ENCODE data around the gene MINAR1.
"Not testable (repeated sequence)": the region's sequence is repeated elsewhere in the genome, so short reads cannot be mapped to it uniquely, and the experiment has no call there.

MINAR1 gene

DNA sequence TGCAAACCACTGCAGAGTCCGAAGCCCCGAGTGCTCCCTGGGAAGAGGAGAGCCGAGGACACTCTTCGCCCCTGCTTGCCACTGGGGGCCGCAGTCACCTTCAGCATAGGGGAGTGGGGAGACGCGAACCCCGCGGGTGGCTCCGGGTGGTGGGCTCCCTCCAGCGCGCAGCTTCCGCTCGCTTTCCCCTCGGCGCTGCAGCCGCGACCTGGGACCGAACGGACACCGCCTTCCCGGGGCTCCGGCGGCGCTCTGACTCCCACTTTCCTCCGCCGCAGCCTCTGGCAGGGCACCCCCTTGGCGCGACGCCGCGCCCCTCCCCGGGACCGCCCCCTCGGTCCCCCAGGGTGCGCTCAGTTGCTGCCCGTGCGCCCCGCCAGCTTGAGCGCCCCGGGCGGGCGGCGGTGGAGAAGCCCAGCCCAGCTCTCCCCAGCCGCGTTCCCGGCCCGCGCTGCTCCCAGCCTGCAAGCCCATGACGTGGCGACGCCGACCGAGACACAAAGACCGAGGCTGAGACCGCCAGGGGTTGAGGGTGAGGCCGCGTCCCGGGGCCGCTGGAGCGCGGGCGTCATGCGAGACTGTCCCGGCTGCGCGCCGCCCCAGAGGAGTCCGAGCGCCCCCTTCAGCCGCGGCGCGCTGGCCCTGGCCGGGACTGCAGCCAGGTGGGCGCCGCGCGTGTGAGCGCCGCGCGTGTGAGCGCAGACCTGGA, at the start of gene MINAR1:
MINAR1 (plus strand) TSS at position 701 of the 709 bp plus-strand sequence. CDS start 23,812 bp downstream, outside the sequence.
- in situ Hi-C loops (cut with MboI; ENCODE audit: low sequenced_read_pairs): no loop called here

DNA sequence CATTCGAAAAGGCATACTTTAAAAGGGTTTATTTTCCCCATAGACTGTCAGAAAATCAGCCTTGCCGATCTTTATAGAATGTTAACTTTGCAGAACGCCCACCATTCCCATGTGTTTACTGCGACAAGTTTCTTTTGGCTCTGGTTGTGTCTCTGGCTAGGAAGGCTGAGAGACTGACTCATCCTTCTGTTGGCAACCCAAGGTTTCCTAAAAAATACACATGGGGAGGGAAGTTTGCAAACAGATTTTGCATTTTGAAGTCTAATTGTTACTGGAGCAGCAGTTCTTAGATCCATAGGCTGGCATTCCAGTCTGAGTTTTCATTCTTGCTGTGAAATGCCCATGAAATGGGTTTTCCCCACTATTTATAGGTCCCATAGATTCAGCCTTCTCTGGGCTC, 37.9 kb upstream of the MINAR1 start:
- in situ Hi-C loops (cut with MboI; ENCODE audit: low sequenced_read_pairs): no loop called here

DNA sequence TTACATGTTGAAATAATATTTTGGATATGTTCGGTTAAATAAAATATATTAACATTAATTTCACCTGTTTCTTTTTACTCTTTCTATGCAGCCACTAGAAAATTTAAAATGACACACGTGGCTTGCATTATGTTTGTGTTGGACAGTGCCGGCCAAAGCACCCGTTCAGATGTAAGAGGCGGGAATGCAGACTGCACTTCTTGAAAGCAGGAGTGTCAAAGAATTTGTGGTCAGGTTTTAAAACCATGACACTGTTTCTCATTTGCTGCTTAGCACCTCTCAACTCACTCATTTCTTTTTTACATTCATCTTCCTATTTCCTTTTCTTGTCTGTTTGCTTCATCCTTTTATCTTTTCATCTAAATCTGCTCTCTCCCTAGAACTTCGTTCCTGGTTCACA, 35.3 kb upstream of the MINAR1 start:
- in situ Hi-C loops (cut with MboI; ENCODE audit: low sequenced_read_pairs): no loop called here

GRCh38 chr15:79397269-79397910, 34.7 kb upstream of the MINAR1 start:
- in situ Hi-C loops (cut with MboI; ENCODE audit: low sequenced_read_pairs): no loop called here

- in situ Hi-C loops (cut with MboI; ENCODE audit: low sequenced_read_pairs): no loop called here
These were observed 32.5 kb upstream of the MINAR1 start for GRCh38 chr15:79399606-79400005.

DNA sequence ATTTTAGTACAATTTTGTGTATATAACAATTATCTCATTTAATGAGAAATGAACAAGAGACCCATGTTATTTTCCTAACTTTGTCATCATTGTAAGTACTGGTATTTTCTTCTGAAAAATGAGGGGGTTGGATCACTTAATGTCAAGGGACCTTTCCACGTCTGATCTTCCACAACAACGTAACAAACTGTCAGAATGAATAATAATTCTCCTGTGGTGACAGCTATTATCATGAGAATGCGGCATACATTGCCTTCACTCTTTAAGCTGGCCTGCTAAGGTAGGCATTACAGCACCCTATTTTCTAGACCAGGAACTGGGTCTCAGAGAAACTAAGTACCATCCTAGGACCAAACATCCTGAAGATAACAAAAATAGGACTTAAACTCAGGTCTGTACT, 31.5 kb upstream of the MINAR1 start:
- in situ Hi-C loops (cut with MboI; ENCODE audit: low sequenced_read_pairs): no loop called here

DNA sequence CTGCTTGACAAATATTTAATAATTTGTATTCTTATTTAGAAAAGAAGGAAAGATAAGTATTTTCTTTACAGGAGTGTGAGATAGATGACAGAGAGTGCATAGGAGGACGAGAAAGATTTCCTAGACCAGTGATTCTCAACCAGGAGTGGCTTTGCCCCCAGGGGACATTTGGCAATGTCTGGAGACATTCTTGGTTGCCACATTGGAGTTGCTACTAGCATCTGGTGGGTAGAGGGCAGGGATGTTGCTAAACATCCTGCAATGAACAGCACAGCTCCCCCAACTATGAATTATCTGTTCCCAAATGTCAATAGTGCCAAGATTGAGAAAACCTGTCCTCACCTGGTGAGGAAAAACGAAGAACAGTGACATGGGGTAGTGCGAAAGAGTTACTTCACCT, 30.8 kb upstream of the MINAR1 start:
- in situ Hi-C loops (cut with MboI; ENCODE audit: low sequenced_read_pairs): no loop called here

- in situ Hi-C loops (cut with MboI; ENCODE audit: low sequenced_read_pairs): no loop called here
These were observed 30.0 kb upstream of the MINAR1 start for GRCh38 chr15:79402136-79402535.

GRCh38 chr15:79403501-79403900, 28.6 kb upstream of the MINAR1 start:
- in situ Hi-C loops (cut with MboI; ENCODE audit: low sequenced_read_pairs): no loop called here

GRCh38 chr15:79406210-79406609, 25.9 kb upstream of the MINAR1 start:
- in situ Hi-C loops (cut with MboI; ENCODE audit: low sequenced_read_pairs): no loop called here

DNA sequence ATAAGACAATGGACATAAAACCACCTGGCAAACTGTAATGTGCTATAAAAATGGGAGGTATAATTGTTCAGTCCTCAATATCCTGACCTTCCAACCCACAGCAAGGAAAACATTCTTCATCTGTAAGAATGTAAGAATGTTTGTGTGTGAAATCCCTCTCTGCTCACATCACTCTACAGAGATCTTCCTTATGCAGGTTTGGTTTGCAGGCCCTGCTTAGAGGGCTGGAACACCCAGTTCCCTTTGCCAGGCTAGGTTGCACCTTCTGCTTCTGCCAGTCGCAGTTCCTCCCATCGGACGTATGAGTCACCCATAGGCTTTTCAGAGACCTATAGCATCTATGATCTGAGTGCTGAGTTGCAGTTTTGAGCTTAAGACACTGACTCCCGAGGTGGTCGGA, 24.1 kb upstream of the MINAR1 start:
- in situ Hi-C loops (cut with MboI; ENCODE audit: low sequenced_read_pairs): no loop called here

DNA sequence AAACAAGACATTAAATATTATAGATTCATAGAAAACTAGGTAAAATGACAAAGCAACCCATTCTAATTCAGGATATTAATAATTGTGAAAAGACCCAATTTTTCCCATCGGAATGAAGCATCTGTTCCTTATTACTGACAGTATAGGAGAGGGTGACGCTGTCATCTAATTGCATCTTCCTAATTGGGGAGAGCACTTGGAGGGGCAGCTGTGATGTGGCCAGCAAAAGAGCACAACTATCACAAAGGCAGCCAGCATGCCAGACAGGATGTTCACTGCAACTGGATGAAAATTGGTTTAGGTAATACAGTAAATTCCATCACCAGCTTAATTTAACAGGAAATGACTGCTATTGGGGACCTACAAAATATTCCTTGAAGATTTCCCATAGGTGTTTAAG, 21.9 kb upstream of the MINAR1 start:
- in situ Hi-C loops (cut with MboI; ENCODE audit: low sequenced_read_pairs): no loop called here

DNA sequence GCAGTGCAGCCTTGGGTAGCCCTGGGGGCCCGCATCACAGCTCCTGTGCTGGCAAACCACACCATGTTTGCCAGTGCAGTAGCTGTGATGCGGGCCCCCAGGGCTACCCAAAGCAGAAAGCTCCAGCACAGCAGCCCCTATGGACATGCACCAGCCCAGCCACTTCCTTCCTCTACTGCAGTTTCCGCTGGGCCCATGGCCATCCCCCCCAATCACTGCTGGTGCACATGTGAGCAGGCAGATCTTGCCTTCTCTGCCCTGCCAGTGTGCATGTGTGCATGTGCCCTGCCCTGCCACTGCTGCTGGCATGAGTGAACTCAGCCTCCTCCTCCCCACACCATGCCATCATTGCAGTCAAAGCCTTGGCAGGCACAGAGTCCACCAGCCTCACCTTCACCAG, 20.1 kb upstream of the MINAR1 start:
- in situ Hi-C loops (cut with MboI; ENCODE audit: low sequenced_read_pairs): no loop called here

- in situ Hi-C loops (cut with MboI; ENCODE audit: low sequenced_read_pairs): no loop called here
These were observed 19.7 kb upstream of the MINAR1 start for GRCh38 chr15:79412429-79412828.

DNA sequence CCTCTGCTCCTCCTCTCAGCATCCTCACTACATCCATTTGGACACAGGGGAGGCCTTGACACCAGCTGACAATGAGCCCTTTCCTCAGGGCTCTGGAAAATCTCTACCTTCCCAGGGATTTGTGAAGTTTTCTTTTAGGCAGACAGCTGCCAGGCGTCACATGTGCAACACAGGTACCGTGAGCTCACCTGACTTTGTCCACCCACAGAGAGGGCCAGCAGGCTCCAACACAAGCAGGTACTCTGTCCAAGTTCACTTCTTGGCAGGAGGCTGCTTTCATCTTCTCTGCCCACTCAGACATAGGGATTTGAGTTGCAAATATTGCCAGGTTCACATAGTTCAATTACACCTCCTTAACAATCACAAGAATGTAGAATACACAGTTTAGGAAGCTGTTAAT, 15.3 kb upstream of the MINAR1 start:
- in situ Hi-C loops (cut with MboI; ENCODE audit: low sequenced_read_pairs): no loop called here

- in situ Hi-C loops (cut with MboI; ENCODE audit: low sequenced_read_pairs): no loop called here
These were observed 13.3 kb upstream of the MINAR1 start for GRCh38 chr15:79418693-79419279.

- in situ Hi-C loops (cut with MboI; ENCODE audit: low sequenced_read_pairs): no loop called here
These were observed 6.4 kb upstream of the MINAR1 start for GRCh38 chr15:79425591-79426295.

DNA sequence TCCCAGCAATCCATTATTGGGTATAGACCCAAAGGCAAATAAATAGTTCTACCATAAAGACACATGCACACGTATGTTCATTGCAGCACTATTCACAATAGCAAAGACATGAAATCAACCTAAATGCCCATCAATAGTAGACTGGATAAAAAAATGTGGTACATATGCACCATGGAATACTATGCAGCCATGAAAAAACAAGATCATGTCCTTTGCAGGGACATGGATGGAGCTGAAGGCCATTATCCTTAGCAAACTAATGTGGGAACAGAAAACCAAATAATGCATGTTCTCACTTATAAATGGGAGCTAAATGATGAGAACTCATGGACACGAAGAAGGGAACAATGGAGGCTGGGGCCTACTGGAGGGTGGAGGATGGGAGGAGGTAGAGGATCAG, 5.2 kb upstream of the MINAR1 start:
- in situ Hi-C loops (cut with MboI; ENCODE audit: low sequenced_read_pairs): not testable (repeated sequence)

DNA sequence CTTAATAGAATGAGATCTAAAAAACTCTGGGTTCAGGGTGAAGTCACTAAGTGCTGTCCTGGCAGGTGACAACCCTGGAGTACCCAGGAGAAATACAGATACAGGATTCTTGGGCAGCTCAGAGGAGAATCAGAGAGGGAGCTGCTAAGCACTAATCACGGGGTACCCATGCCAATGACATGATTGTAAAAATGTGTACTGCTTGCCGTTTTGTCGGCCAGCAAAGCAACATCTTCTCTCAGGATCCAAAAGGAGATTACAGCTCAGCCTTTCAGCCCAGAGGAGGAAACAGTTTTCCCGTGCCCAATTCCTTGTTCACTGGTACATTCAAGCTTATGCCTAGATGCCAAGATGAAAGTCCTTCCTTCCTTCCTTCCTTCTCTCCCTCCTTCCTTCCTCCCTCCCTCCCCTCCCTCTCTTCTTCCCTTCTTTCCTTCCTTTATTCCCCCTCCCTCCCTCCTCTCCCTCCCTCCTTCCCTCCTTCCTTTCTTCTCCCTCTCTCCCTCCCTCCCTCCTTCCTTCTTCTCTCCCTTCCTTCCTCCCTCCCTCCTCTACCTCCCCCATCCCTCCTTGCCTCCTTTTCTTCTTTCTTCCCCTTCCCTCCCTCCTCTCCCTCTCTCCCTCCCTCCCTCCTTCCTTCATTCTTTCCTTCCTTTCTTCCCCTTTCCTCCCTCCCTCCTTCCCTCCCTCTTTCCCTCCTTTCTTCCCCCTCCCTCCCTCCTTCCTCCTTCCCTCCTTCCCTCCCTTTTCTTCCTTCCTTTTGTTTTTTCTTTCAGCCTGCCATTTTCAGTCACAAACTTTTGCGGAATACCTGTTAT, 4.1 kb upstream of the MINAR1 start:
- in situ Hi-C loops (cut with MboI; ENCODE audit: low sequenced_read_pairs): no loop called here

GRCh38 chr15:79430901-79431635, 1.1 kb upstream of the MINAR1 start:
- in situ Hi-C loops (cut with MboI; ENCODE audit: low sequenced_read_pairs): no loop called here

Data from hTERT RPE-1 (cell line).